Heart left ventricle (tissue), 16 donors: Measurements from ENCODE around the gene SEC14L1. TPM values are rescaled to one million over a fixed set of nuclear protein-coding genes. Genes with fewer than 3 reads are reported as not detected.

ENCODE experiments used
- ATAC-seq, 4 donors: fragments of 200-7000 bp; cut with Tn5 transposase; one replicate each; pipeline ENCODE4 v1.9.1; 2020 to 2022; ENCODE audit warnings: moderate library complexity in 4 of 4, mild to moderate bottlenecking in 3 of 4, moderate number of reproducible peaks in 1 of 4
- DNase-seq, 5 donors: peaks; one replicate each; pipeline ENCODE4 v3.0.0-alpha.2; 2020
- H3K27ac ChIP-seq, 12 donors: fragments of 200-600 bp; sonication (generic) in 4 of 12; one replicate each; pipeline versions ENCODE4 v1.5.0 to v1.8.0; 2016 to 2022; ENCODE audit warnings: mild to moderate bottlenecking in 2 of 12
- H3K27me3 ChIP-seq, 9 donors: fragments of 200-600 bp; sonication (generic) in 2 of 9; one replicate each; pipeline versions ENCODE4 v1.5.1 to v1.8.0; 2016 to 2022; ENCODE audit warnings: mild to moderate bottlenecking in 3 of 9
- H3K36me3 ChIP-seq, 9 donors: fragments of 200-600 bp; sonication (generic) in 2 of 9; one replicate each; pipeline versions ENCODE4 v1.5.0 to v1.8.0; 2018 to 2022; ENCODE audit warnings: mild to moderate bottlenecking in 2 of 9
- H3K4me1 ChIP-seq, 12 donors: fragments of 200-600 bp; sonication (generic) in 4 of 12; one replicate each; pipeline versions ENCODE4 v1.5.0 to v1.8.0; 2016 to 2022; ENCODE audit warnings: mild to moderate bottlenecking in 3 of 12
- H3K4me3 ChIP-seq, 12 donors: fragments of 200-600 bp; sonication (generic) in 4 of 12; one replicate each; pipeline versions ENCODE4 v1.5.0 to v1.8.0; 2017 to 2022; ENCODE audit warnings: mild to moderate bottlenecking in 9 of 12, moderate library complexity in 4 of 12
- H3K9me3 ChIP-seq, 12 donors: fragments of 200-600 bp; sonication (generic) in 4 of 12; one replicate each; pipeline versions ENCODE4 v1.5.0 to v1.8.0; 2016 to 2022; ENCODE audit warnings: mild to moderate bottlenecking in 1 of 12
- POLR2A ChIP-seq, 2 donors: fragments of 450-650 bp; IDR thresholded peaks; one replicate each; pipeline ENCODE4 v1.6.1; 2017; ENCODE audit warnings: antibody characterized with exemption in 2 of 2, mild to moderate bottlenecking in 2 of 2, moderate library complexity in 2 of 2
- WGBS, 4 donors: extraction: QIAGEN DNeasy Blood & Tissue Kit in 2 of 4; methylation state at CpG; one replicate each; pipeline versions ENCODE4 v1.1.5 to v1.1.7; 2013 to 2018; 5-methylcytosine and 5-hydroxymethylcytosine counted together
- intact Hi-C, 10 donors: fragments of 100-400 bp; cut with DNase I; formaldehyde crosslinking; loops; one replicate each; pipeline versions ENCODE4 v1.11.1 to v1.14.2; 2022
- polyA plus RNA-seq, 2 donors: library from polyadenylated mRNA; stranded (reverse); fragments of 200-250 nt; gene quantifications; one replicate each; pipeline ENCODE4 v1.2.3, GENCODE V29; 2013
- total RNA-seq, 9 donors: library from RNA; depleted of rRNA in 2 of 9; stranded (reverse); fragments of >200 nt in 2 of 9; fragmentation: NEBNext Ultra II Directional in 3 of 9; extraction: Animal tissue kit (Norgen Biotek cat#: 25700) in 3 of 9; gene quantifications; one replicate each; pipeline versions ENCODE4 v1.1.0 to v1.2.4, GENCODE V29; 2016 to 2023
- TF ChIP-seq, protein P1 (sequence below), 12 donors: fragments of 200-600 bp; sonication (generic) in 4 of 12; IDR thresholded peaks; one replicate each; pipeline versions ENCODE4 v1.5.0 to v1.8.0; 2018 to 2022; ENCODE audit warnings: antibody characterized with exemption in 12 of 12, mild to moderate bottlenecking in 5 of 12
- donor health status: ischemic (EF 13 %, LVEDD 7.1; RV severe dilation, severe dysfunction).
- donor health status: healthy with polysubstance abuse.
- donor health status: DM: no; HTN: yes; CAD: no.
- donor health status: DM: no; HTN: no; CAD: no.
- donor health status: ischemic (EF 25% LVEDD 6.9; RV normal size, moderate dysfunction).
- donor health status: ischemic (EF 25% LVEDD 5.7; RV mildly dilated, moderate dysfunction).
- donor health status: healthy.
- donor health status: DM: yes; HTN: yes; CAD: no.
- donor health status: ischemic (EF 35%, LVEDD 5.7; RV mildly dilated, moderate dysfunction).
- donor health status: nonischemic (EF 11% LVEDD 7.7; RV severe dilation, severe dysfunction).
- donor health status: DM: yes; HTN: yes; CAD: no.
- donor health status: PGD.
- donor health status: ischemic (EF 29% LVEDD 5.4; RV normal size, mild dysfunction).
- donor health status: nonischemic (EF 23%, LVEDD 6.1; RV moderate dilation, normal function).

SEC14L1 gene
- total and polyA plus RNA-seq, 11 donors, result 26.6 to 116 (median 53.7) TPM

DNA sequence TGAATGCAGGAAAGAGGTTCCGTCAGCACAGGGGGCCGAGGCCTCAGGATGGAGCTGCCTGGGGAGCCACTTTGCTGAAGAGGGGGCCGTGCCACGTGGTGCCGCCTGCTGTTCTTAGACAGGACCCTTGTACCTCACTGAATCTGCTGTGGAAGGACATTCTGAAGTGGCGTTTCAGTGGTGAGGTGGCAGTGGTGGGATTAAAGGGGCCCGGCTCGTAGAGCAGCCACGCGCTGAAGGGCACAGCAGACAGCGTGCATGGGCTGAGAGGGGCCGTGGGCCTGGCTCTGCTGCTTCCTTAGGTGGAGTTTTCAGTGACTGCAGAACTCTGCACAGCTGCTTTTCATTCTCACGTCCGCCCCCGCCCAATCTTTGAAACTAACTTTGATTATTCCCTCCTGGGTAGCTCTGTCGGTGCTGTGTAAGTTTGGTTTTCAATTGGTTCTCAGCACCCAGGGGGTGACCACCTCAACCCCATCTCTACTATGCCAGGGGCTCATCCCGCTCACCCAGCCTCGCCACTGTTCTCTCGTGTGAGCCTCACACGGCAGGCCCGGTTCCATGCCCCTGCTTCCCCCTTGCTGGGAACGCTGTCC is 70.3 kb downstream of the SEC14L1 start:
- Histone ChIP-seq H3K36me3 (peaks cover 0 to 95% (median 88%) of the 10 kb centered on the region in 9 donors), H3K27me3 (no peaks in the 10 kb centered on the region), H3K9me3 (no peaks in the 10 kb centered on the region), H3K4me3 (no peak overlapping the region), H3K27ac (peak overlapping the region in 1 of 12 donors; percentile 72), H3K4me1 (peaks cover 4 to 66% (median 35%) of the 10 kb centered on the region in 12 donors)
- ATAC-seq, result no peak
- no peak for DNase-seq
- no peak for TF ChIP-seq POLR2A (IDR thresholded peaks at IDR 0.05)
- TF ChIP-seq, protein P1, sequence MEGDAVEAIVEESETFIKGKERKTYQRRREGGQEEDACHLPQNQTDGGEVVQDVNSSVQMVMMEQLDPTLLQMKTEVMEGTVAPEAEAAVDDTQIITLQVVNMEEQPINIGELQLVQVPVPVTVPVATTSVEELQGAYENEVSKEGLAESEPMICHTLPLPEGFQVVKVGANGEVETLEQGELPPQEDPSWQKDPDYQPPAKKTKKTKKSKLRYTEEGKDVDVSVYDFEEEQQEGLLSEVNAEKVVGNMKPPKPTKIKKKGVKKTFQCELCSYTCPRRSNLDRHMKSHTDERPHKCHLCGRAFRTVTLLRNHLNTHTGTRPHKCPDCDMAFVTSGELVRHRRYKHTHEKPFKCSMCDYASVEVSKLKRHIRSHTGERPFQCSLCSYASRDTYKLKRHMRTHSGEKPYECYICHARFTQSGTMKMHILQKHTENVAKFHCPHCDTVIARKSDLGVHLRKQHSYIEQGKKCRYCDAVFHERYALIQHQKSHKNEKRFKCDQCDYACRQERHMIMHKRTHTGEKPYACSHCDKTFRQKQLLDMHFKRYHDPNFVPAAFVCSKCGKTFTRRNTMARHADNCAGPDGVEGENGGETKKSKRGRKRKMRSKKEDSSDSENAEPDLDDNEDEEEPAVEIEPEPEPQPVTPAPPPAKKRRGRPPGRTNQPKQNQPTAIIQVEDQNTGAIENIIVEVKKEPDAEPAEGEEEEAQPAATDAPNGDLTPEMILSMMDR (IDR thresholded peaks at IDR 0.05), result no peak
- intact Hi-C loops, result loop anchor here in 6 of 10 donors (5.0 to 10.0 kb wide), 3 partner anchors 64 to 116 kb away; no protein-coding TSS in a partner anchor
- 82 to 89% (median 86%) methylated on average over 22 of the region's 22 CpGs for WGBS, 4 donors

DNA sequence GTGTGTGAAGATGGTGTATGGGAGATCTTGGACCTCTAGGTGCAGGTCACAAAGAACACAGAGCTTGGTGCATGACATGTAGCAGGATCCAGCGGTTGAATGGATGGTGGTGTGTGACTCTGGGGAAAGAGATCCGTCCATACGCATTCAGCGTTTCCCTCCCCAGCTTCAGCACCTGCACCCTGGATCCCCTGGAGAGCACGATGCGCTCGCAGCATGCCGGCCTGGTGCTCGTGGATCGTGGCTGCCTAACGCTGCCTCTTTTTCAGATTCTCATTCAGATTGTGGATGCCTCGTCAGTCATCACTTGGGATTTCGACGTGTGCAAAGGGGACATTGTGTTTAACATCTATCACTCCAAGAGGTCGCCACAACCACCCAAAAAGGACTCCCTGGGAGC is 70.9 kb downstream of the SEC14L1 start:
- peak overlapping the region in 3 of 12 donors; percentile 44 to 72 (median 64) for H3K27ac ChIP-seq
- intact Hi-C loops, result loop anchor here in 7 of 10 donors (2.0 to 10.0 kb wide), 4 partner anchors 64 to 117 kb away; no protein-coding TSS in a partner anchor

DNA sequence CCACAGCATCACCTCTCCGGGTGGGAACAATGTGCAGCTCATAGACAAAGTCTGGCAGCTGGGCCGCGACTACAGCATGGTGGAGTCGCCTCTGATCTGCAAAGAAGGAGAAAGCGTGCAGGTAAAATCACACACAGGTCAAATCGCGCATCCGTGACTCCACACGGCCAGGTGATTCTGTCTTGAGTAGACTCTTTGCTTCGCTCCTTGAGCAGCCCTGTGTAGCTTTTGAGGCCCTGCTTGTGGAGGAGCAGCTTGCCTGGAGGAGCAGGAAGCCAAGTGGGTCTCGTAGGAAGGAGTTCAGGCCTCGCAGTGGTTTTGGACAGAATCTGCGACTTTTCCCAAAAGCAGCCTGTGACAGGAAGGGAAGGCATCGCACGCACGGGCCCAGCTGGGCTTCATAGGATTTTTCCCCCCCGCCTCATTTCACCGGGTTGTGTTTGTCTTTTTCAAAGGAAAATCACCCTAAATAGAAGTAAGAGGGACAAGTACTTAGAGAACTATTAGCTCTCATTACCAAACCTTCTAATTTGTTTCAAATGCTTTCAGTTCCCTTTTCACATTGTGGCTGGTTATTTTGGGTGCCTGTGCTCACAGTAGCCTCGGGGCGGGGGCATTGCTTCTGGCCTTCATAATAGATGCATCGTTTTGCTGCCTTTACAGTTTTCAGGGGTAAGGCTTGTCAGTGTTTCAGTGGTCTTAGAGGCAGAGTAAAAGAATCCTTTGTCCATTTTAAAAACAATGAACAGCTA is 71.5 kb downstream of the SEC14L1 start:
- Histone ChIP-seq H3K9me3 (no peaks in the 10 kb centered on the region), H3K27ac (peak overlapping the region in 6 of 12 donors; percentile 2 to 64 (median 34)), H3K4me3 (no peak overlapping the region), H3K36me3 (peaks cover 0 to 94% (median 85%) of the 10 kb centered on the region in 9 donors), H3K27me3 (no peaks in the 10 kb centered on the region), H3K4me1 (peaks cover 4 to 63% (median 31%) of the 10 kb centered on the region in 12 donors)
- ATAC-seq (no peak), DNase-seq (no peak)
- intact Hi-C loops, result loop anchor here in 7 of 10 donors (2.0 to 10.0 kb wide), 4 partner anchors 65 to 117 kb away; no protein-coding TSS in a partner anchor
- TF ChIP-seq, protein P1 (IDR thresholded peaks at IDR 0.05), result no peak
- no peak for TF ChIP-seq POLR2A (IDR thresholded peaks at IDR 0.05)
- WGBS, 4 donors, result 83 to 86% (median 84%) methylated on average over 21 of the region's 21 CpGs

More for the DNA sequence above, 70.9 kb downstream of the SEC14L1 start:
- H3K4me3 ChIP-seq, result no peak overlapping the region
- peaks cover 4 to 66% (median 33%) of the 10 kb centered on the region in 12 donors for H3K4me1 ChIP-seq
- no peaks in the 10 kb centered on the region for H3K27me3 ChIP-seq
- no peak for TF ChIP-seq POLR2A (IDR thresholded peaks at IDR 0.05)
- TF ChIP-seq, protein P1 (IDR thresholded peaks at IDR 0.05), result no peak
- no peaks in the 10 kb centered on the region for H3K9me3 ChIP-seq
- DNase-seq (no peak), ATAC-seq (no peak)
- WGBS, 4 donors, result 90 to 95% (median 93%) methylated on average over 15 of the region's 15 CpGs
- H3K36me3 ChIP-seq, result peaks cover 0 to 94% (median 86%) of the 10 kb centered on the region in 9 donors
